ENCODE measurements around the gene PLEKHB2. TPM values are rescaled to one million over a fixed set of nuclear protein-coding genes. Genes with fewer than 3 reads are reported as not detected.

The PLEKHB2 gene, protein sequence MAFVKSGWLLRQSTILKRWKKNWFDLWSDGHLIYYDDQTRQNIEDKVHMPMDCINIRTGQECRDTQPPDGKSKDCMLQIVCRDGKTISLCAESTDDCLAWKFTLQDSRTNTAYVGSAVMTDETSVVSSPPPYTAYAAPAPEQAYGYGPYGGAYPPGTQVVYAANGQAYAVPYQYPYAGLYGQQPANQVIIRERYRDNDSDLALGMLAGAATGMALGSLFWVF
- 10 to 100 TPM; 45.5 to 48.3 TPM for total RNA-seq
- polyA plus RNA-seq = 10 to 100 TPM; 70.3 to 84.2 TPM

DNA sequence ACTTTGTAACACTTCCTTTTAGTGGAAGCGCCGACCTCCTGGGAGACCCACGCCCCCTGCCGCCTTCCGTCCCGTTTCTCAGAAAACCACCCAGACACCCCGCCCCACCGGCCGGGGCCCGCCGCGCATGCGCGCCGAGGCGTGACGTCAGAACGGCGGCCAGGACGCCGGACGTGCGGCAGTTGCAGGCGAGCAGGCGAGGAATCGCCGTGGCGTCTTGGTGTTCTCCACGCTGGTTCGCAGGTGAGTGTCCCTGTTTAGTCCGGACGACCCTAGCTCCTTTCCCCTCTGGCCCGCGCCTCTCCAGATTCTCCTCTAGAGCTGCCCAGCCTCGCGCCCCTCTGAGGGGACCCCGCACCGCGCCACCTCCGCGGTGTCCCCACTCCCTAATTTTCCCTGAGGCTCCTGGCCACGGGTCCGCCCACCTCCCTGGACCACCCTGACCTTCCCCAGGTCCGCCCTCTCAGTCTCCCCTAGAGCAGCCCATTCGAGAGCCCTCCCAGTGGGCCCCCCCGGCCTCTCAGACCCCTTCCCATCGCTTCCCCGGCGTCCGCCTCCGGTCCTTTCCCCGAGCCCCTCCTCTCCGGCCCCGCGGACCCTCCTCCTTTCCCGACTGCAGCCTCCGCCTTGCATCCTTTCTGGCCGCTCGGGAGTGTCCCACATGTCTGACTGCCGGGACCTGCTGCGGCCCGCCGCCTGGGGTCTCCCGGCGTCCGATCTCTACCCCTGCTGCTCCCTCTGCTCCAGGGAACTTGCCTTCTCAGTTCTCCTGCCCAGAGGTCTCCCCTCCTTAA is at the start of gene PLEKHB2:
TSS of gene PLEKHB2 (plus strand) at position 181 of the 794 bp plus-strand sequence. CDS start 15,606 bp downstream, outside the sequence.
- CTCF ChIA-PET (ENCODE audit: partially characterized antibody) = interaction anchor here (3.6 kb wide), 1 partner anchor 12 kb away, joined by 28 read pairs; the partner anchor contains the start of gene FAM168B
- peak; percentile 89 to 97 (median 92) for DNase-seq

DNA sequence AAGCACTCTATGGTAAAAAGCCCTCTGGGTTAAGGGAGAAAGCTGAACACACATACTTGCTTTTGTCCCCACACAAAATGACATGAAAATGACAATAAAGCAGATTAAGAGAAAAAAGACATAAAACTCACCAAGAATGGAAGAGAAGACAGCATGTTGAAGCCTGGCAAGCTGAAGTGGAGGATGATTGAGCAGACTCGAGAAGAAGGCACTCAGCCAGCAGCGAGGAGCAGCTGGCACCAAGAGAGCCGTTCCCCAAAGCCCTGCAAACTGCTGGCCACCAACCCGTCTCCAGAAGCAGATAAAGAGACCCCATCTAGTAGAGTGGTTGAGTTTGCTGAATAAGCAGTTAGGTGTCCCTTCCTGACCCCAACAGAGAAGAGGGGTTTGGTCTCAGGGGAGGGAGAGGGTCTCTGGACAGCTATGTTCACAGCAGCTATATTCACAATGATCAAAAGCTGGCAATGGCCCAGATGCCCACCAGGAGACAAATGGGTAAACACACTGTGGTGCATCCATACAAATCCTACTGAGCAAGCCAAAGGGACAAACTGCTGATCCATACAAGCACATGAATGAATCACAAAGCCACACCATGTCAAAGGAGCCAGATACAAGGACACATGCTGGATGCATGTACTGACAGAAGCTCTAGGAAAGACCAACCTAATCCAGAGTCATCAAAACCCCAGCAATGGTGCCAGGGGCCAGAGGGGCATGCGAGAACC is 48.8 kb upstream of the PLEKHB2 start:
- ChIA-PET POLR2A (ENCODE audit: partially characterized antibody) (no interaction called here), CTCF (ENCODE audit: partially characterized antibody) (interaction anchor here (1.4 kb wide), 1 partner anchor 15 kb away, joined by 3 read pairs; no protein-coding TSS in a partner anchor)
- Mint-ChIP-seq H3K27me3 (no peaks in the 10 kb centered on the region), H3K9me3 (peaks cover 0 to 3% (median 0%) of the 10 kb centered on the region in 8 donors), H3K36me3 (peaks cover 54 to 81% of the 10 kb centered on the region in 2 donors), H3K27ac (peak overlapping the region in 4 of 7 donors; percentile 30 to 88 (median 58)), H3K4me1 (peaks cover 16 to 34% (median 27%) of the 10 kb centered on the region in 4 donors), H3K4me3 (no peak overlapping the region)
- H3K9me3 ChIP-seq (ENCODE audit: control insufficient read depth in 1 of 2, low read length in 2 of 2) = no peaks in the 10 kb centered on the region
- no peak overlapping the region for H3K27ac ChIP-seq (ENCODE audit: low read depth, low read length)
- no peaks in the 10 kb centered on the region for H3K4me1 ChIP-seq (ENCODE audit: insufficient read depth, low read length)
- H3K4me3 ChIP-seq (ENCODE audit: low read length in 2 of 2) = no peak overlapping the region
- intact Hi-C loops (cut with micrococcal nuclease) = no loop called here
- no peak for DNase-seq
- no peaks in the 10 kb centered on the region for H3K27me3 ChIP-seq (ENCODE audit: insufficient read depth, low read length)
- peaks cover 46% of the 10 kb centered on the region for H3K36me3 ChIP-seq (ENCODE audit: insufficient read depth, low read length)

More for the DNA sequence above, at the start of gene PLEKHB2:
- Histone ChIP-seq H3K27ac (ENCODE audit: low read depth, low read length) (peak within 1 kb of the TSS; percentile 95), H3K27me3 (ENCODE audit: insufficient read depth, low read length) (no peaks in the 10 kb centered on the region), H3K4me1 (ENCODE audit: insufficient read depth, low read length) (peaks cover 45% of the 10 kb centered on the region), H3K4me3 (ENCODE audit: low read length in 2 of 2) (peak within 1 kb of the TSS; percentile 90 to 91), H3K9me3 (ENCODE audit: control insufficient read depth in 1 of 2, low read length in 2 of 2) (no peaks in the 10 kb centered on the region), H3K36me3 (ENCODE audit: insufficient read depth, low read length) (no peaks in the 10 kb centered on the region)
- no peaks in the 10 kb centered on the region for H3K9me3 Mint-ChIP-seq
- H3K36me3 Mint-ChIP-seq = peaks cover 4 to 15% of the 10 kb centered on the region in 2 donors
- H3K27ac Mint-ChIP-seq = peak within 1 kb of the TSS; percentile 92 to 99 (median 97)
- H3K4me3 Mint-ChIP-seq = peak within 1 kb of the TSS; percentile 94 to 99 (median 98)
- peaks cover 34 to 59% (median 45%) of the 10 kb centered on the region in 4 donors for H3K4me1 Mint-ChIP-seq
- intact Hi-C loops (cut with micrococcal nuclease) = loop anchor here (2.0 to 5.0 kb wide), 4 partner anchors 47 to 923 kb away; partner anchors contain the start of genes IMP4, MZT2A, MZT2B and SMPD4
- H3K27me3 Mint-ChIP-seq = no peaks in the 10 kb centered on the region
- POLR2A ChIA-PET (ENCODE audit: partially characterized antibody) = interaction anchor here (0.6 to 4.0 kb wide), 7 partner anchors 12 to 763 kb away, joined by 3 to 99 read pairs (median 4); partner anchors contain the start of genes FAM168B and IMP4

DNA sequence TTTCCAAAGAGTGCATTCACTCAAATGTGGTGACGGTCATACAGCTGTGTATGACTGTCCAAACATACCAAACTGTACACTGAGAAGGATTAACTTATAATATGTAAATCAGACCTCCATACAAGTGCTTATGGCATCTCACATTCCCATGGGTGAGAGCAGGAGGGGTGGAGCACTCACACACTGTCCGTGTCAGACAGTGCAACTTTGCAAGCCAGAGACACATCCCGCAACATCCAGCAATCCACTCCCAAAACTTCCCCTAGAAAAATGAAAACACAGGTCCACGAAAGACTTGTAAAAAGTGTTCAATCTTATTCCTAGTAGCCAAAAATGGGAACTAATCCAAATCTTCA is 48.2 kb upstream of the PLEKHB2 start:
- Histone ChIP-seq H3K4me3 (ENCODE audit: low read length in 2 of 2) (no peak overlapping the region), H3K9me3 (ENCODE audit: control insufficient read depth in 1 of 2, low read length in 2 of 2) (no peaks in the 10 kb centered on the region), H3K27me3 (ENCODE audit: insufficient read depth, low read length) (no peaks in the 10 kb centered on the region), H3K27ac (ENCODE audit: low read depth, low read length) (no peak overlapping the region), H3K36me3 (ENCODE audit: insufficient read depth, low read length) (peaks cover 46% of the 10 kb centered on the region), H3K4me1 (ENCODE audit: insufficient read depth, low read length) (no peaks in the 10 kb centered on the region)
- peaks cover 51 to 78% of the 10 kb centered on the region in 2 donors for H3K36me3 Mint-ChIP-seq
- intact Hi-C loops (cut with micrococcal nuclease) = no loop called here
- POLR2A ChIA-PET (ENCODE audit: partially characterized antibody) = no interaction called here
- H3K4me1 Mint-ChIP-seq = peaks cover 13 to 40% (median 28%) of the 10 kb centered on the region in 4 donors
- CTCF ChIA-PET (ENCODE audit: partially characterized antibody) = interaction anchor here (1.4 kb wide), 1 partner anchor 16 kb away, joined by 3 read pairs; no protein-coding TSS in a partner anchor
- peak overlapping the region in 2 of 7 donors; percentile 5 to 59 for H3K27ac Mint-ChIP-seq
- peaks cover 0 to 3% (median 0%) of the 10 kb centered on the region in 8 donors for H3K9me3 Mint-ChIP-seq
- no peak overlapping the region for H3K4me3 Mint-ChIP-seq
- H3K27me3 Mint-ChIP-seq = no peaks in the 10 kb centered on the region
- no peak for DNase-seq

DNA sequence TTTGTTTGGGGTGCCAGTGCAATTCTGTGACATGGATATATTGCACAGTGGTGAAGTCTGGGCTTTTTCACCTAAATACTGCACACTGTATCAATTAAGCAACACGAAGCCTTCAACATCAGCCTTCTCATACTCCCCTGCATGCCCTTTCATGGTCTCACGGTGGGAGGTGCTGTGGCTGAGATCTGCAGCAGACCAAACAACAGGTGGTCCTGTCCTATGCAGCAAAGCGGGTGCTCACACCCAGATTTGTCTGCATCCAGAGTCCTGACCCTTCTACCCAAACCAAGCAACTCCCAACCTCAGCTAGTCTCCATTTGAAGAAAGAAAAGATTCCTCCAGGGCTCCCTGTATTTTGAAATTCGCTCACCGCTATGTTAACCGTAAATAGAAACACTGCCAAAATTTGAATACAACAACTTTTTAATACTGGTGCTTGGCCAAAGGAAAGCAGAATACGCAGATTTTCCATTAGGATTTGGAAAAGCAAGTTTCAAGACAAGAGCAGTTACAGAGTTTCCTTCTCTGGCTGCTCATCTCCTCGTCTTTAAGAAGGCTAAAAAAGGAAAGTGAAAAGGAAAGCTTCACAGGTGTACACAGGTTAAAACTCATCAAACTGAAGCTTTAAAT is 46.8 kb upstream of the PLEKHB2 start:
- Mint-ChIP-seq H3K27ac (peak overlapping the region in 3 of 7 donors; percentile 5 to 36 (median 13)), H3K4me3 (no peak overlapping the region), H3K9me3 (peaks cover 0 to 3% (median 0%) of the 10 kb centered on the region in 8 donors), H3K27me3 (no peaks in the 10 kb centered on the region), H3K36me3 (peaks cover 41 to 73% of the 10 kb centered on the region in 2 donors), H3K4me1 (peaks cover 18 to 49% (median 32%) of the 10 kb centered on the region in 4 donors)
- Histone ChIP-seq H3K4me3 (ENCODE audit: low read length in 2 of 2) (no peak overlapping the region), H3K27me3 (ENCODE audit: insufficient read depth, low read length) (no peaks in the 10 kb centered on the region), H3K27ac (ENCODE audit: low read depth, low read length) (no peak overlapping the region), H3K4me1 (ENCODE audit: insufficient read depth, low read length) (no peaks in the 10 kb centered on the region), H3K36me3 (ENCODE audit: insufficient read depth, low read length) (peaks cover 39% of the 10 kb centered on the region), H3K9me3 (ENCODE audit: control insufficient read depth in 1 of 2, low read length in 2 of 2) (no peaks in the 10 kb centered on the region)
- ChIA-PET POLR2A (ENCODE audit: partially characterized antibody) (interaction anchor here (0.8 kb wide), 1 partner anchor 46 kb away, joined by 3 read pairs; the partner anchor contains the start of gene PLEKHB2), CTCF (ENCODE audit: partially characterized antibody) (no interaction called here)
- DNase-seq = no peak
- intact Hi-C loops (cut with micrococcal nuclease) = no loop called here

DNA sequence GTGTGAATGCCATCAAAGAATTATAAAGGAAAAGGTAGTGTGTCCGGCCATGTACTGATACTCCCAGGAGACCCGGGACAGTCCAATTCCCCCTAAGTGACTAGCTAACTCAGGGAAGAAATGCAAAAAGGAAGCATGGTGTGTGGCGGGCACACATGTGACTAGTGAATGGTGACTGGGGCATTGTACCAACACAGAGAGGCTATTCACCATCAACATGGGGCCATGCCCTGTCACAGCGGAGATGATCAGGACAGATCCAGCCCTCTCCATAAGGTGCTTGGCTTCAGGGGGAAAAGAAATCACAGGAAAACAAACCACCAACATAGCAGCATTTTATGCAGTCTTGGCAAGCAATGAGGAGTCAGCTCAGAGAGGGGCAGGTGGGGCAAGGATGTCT is 46.2 kb upstream of the PLEKHB2 start:
- H3K4me3 Mint-ChIP-seq = no peak overlapping the region

DNA sequence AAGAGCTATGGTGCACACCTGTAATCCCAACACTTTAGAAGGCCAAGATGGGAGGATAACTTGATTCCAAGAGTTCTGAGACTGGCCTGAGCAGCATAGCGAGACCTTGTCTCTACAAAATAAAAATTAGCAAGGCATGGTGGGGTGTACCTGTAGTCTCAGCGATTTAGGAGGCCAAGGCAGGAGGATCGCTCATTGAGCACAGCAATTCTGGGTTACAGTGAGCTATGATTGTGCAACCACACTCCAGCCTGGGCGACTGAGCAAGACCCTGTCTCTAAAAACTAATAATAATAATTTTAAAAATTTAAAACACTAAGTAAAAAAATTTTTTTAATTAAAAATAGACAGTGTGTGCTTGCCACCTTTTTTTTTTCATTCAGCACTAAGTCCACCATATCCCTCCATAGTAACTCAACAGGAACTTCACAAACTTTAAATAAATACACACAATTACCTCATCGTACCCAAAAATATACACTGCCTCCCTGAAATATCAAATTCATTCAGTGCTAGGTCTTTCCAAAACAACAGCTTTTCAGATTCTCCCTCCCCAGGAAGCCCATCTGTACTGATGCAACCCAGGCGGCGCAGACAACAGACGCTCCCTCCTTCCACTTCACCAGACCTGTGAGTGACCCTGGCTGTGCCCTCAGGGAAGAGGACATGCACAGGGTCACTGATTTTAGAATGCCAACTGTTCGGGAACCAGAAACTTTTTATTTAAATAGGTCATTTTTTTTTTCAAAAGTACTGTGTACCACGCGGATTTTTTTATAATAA is 41.4 kb upstream of the PLEKHB2 start:
- peaks cover 26% of the 10 kb centered on the region for H3K36me3 ChIP-seq (ENCODE audit: insufficient read depth, low read length)
- H3K4me3 ChIP-seq (ENCODE audit: low read length in 2 of 2) = no peak overlapping the region
- intact Hi-C loops (cut with micrococcal nuclease) = no loop called here
- POLR2A ChIA-PET (ENCODE audit: partially characterized antibody) = no interaction called here
- H3K27me3 ChIP-seq (ENCODE audit: insufficient read depth, low read length) = no peaks in the 10 kb centered on the region
- no peaks in the 10 kb centered on the region for H3K9me3 Mint-ChIP-seq
- H3K27me3 Mint-ChIP-seq = no peaks in the 10 kb centered on the region
- CTCF ChIA-PET (ENCODE audit: partially characterized antibody) = no interaction called here
- DNase-seq = no peak
- H3K27ac ChIP-seq (ENCODE audit: low read depth, low read length) = no peak overlapping the region
- peaks cover 27 to 57% (median 32%) of the 10 kb centered on the region in 4 donors for H3K4me1 Mint-ChIP-seq
- no peaks in the 10 kb centered on the region for H3K4me1 ChIP-seq (ENCODE audit: insufficient read depth, low read length)
- H3K27ac Mint-ChIP-seq = peak overlapping the region in 4 of 7 donors; percentile 30 to 69 (median 38)
- no peaks in the 10 kb centered on the region for H3K9me3 ChIP-seq (ENCODE audit: control insufficient read depth in 1 of 2, low read length in 2 of 2)
- H3K36me3 Mint-ChIP-seq = peaks cover 38 to 58% of the 10 kb centered on the region in 2 donors
- no peak overlapping the region for H3K4me3 Mint-ChIP-seq

More for the DNA sequence above, 46.2 kb upstream of the PLEKHB2 start:
- H3K27me3 Mint-ChIP-seq = no peaks in the 10 kb centered on the region
- Histone ChIP-seq H3K27me3 (ENCODE audit: insufficient read depth, low read length) (no peaks in the 10 kb centered on the region), H3K36me3 (ENCODE audit: insufficient read depth, low read length) (peaks cover 33% of the 10 kb centered on the region), H3K27ac (ENCODE audit: low read depth, low read length) (no peak overlapping the region), H3K4me1 (ENCODE audit: insufficient read depth, low read length) (no peaks in the 10 kb centered on the region), H3K4me3 (ENCODE audit: low read length in 2 of 2) (no peak overlapping the region), H3K9me3 (ENCODE audit: control insufficient read depth in 1 of 2, low read length in 2 of 2) (no peaks in the 10 kb centered on the region)
- ChIA-PET CTCF (ENCODE audit: partially characterized antibody) (no interaction called here), POLR2A (ENCODE audit: partially characterized antibody) (interaction anchor here (0.8 kb wide), 1 partner anchor 46 kb away, joined by 3 read pairs; the partner anchor contains the start of gene PLEKHB2)
- intact Hi-C loops (cut with micrococcal nuclease) = no loop called here
- peaks cover 0 to 3% (median 0%) of the 10 kb centered on the region in 8 donors for H3K9me3 Mint-ChIP-seq
- peak overlapping the region in 1 of 7 donors; percentile 39 for H3K27ac Mint-ChIP-seq
- no peak for DNase-seq
- peaks cover 22 to 51% (median 34%) of the 10 kb centered on the region in 4 donors for H3K4me1 Mint-ChIP-seq
- H3K36me3 Mint-ChIP-seq = peaks cover 37 to 72% of the 10 kb centered on the region in 2 donors
